Measurements from ENCODE around the gene GRM5. TPM values are rescaled to one million over a fixed set of nuclear protein-coding genes. Genes with fewer than 3 reads are reported as not detected.

The GRM5 gene
- polyA plus RNA-seq, 10 donors = 0.04 to 0.12 (median 0.07) TPM; not detected in 6

Other genes starting within 250 kb of the GRM5 start
- 1 to 10 TPM in 2 of 10 donors, not detected in 8; 1.1 to 3.2 TPM for gene TYR, start 111.9 kb upstream of the GRM5 start, polyA plus RNA-seq (ENCODE audit: insufficient read length in 10 of 10)